Naive thymus-derived CD8-positive, alpha-beta T cell (primary cell): ENCODE measurements around the gene ITGB8. TPM values are rescaled to one million over a fixed set of nuclear protein-coding genes. Genes with fewer than 3 reads are reported as not detected.

Experiments used
- ATAC-seq, 2 donors: fragments of 150-1000 bp; cut with Tn5 transposase in 1 of 2; sonication (Bioruptor Pico), chemical (Tn5 transposase) in 1 of 2; 1 replicate in 1 of 2; 2 replicates in 1 of 2; pipeline ENCODE4 v1.10.0; 2021; ENCODE audit warnings: mild to moderate bottlenecking in 2 of 2, moderate library complexity in 2 of 2
- POLR2A ChIA-PET: fragments of 350-600 bp; sonication (Branson Sonifier 250); formaldehyde crosslinking; loops from one replicate; lab custom pipeline; 2021; ENCODE audit warnings: antibody characterized with exemption; lab: Charles Lee
- DNase-seq, 10 donors: peaks; one replicate each; pipeline versions ENCODE4 v3.0.0 to v3.0.0-alpha.2; 2020 to 2022
- H3K27ac Mint-ChIP-seq, 10 donors: one replicate each; pipeline ENCODE4 v1.8.0; 2020 to 2022; ENCODE audit warnings: mild to moderate bottlenecking in 10 of 10, mixed read lengths in 10 of 10, moderate library complexity in 4 of 10, inconsistent platforms in 1 of 10
- H3K27me3 Mint-ChIP-seq, 5 donors: one replicate each; pipeline ENCODE4 v1.8.0; 2021 to 2022; ENCODE audit warnings: mixed read lengths in 5 of 5
- H3K36me3 Mint-ChIP-seq, 3 donors: one replicate each; pipeline ENCODE4 v1.8.0; 2020 to 2022; ENCODE audit warnings: mixed read lengths in 3 of 3, mild to moderate bottlenecking in 2 of 3, inconsistent platforms in 1 of 3
- H3K4me1 Mint-ChIP-seq, 4 donors: one replicate each; pipeline ENCODE4 v1.8.0; 2021 to 2022; ENCODE audit warnings: mixed read lengths in 4 of 4
- H3K4me3 Mint-ChIP-seq, 10 donors: one replicate each; pipeline ENCODE4 v1.8.0; 2020 to 2022; ENCODE audit warnings: mild to moderate bottlenecking in 10 of 10, mixed read lengths in 10 of 10, moderate library complexity in 6 of 10, inconsistent platforms in 1 of 10
- H3K9me3 Mint-ChIP-seq, 9 donors: one replicate each; pipeline ENCODE4 v1.8.0; 2020 to 2022; ENCODE audit warnings: mixed read lengths in 9 of 9, mild to moderate bottlenecking in 3 of 9, inconsistent platforms in 1 of 9, moderate library complexity in 1 of 9
- polyA plus RNA-seq, 3 donors: library from polyadenylated mRNA; unstranded; fragments of 300-500 nt; fragmentation: Illumina TruSeq; gene quantifications; one replicate each; pipeline ENCODE4 v1.2.3, GENCODE V29; 2021
- total RNA-seq, 8 experiments: library from RNA in 2 of 8; stranded (reverse) in 2 of 8; gene quantifications; one replicate each; pipeline ENCODE4 v1.2.3 and lab custom pipeline; 2021 to 2026

The ITGB8 gene
- total and polyA plus RNA-seq, 5 experiments from 2014 or later, result not detected

GRCh38 chr7:20350518-20350951 is 19.8 kb downstream of the ITGB8 start:
- no peak overlapping the region for H3K4me3 Mint-ChIP-seq
- no peaks in the 10 kb centered on the region for H3K36me3 Mint-ChIP-seq
- DNase-seq, result no peak
- no peak overlapping the region for H3K27ac Mint-ChIP-seq
- H3K27me3 Mint-ChIP-seq, result peaks cover 0 to 6% (median 0%) of the 10 kb centered on the region in 5 donors
- no peak for ATAC-seq
- POLR2A ChIA-PET, result no interaction called here
- peaks cover 0 to 9% (median 0%) of the 10 kb centered on the region in 9 donors for H3K9me3 Mint-ChIP-seq
- H3K4me1 Mint-ChIP-seq, result no peaks in the 10 kb centered on the region

- no peak overlapping the region for H3K27ac Mint-ChIP-seq
- POLR2A ChIA-PET, result no interaction called here
- DNase-seq, result no peak
- ATAC-seq, result no peak
- peaks cover 0 to 6% (median 0%) of the 10 kb centered on the region in 5 donors for H3K27me3 Mint-ChIP-seq
- H3K4me3 Mint-ChIP-seq, result no peak overlapping the region
- H3K36me3 Mint-ChIP-seq, result no peaks in the 10 kb centered on the region
- peaks cover 0 to 9% (median 0%) of the 10 kb centered on the region in 9 donors for H3K9me3 Mint-ChIP-seq
- no peaks in the 10 kb centered on the region for H3K4me1 Mint-ChIP-seq
Observed at GRCh38 chr7:20350996-20351692, 20.4 kb downstream of the ITGB8 start.

- ATAC-seq (no peak), DNase-seq (no peak)
- POLR2A ChIA-PET, result no interaction called here
- no peaks in the 10 kb centered on the region for H3K36me3 Mint-ChIP-seq
- H3K4me1 Mint-ChIP-seq, result no peaks in the 10 kb centered on the region
- H3K27ac Mint-ChIP-seq, result no peak overlapping the region
- H3K9me3 Mint-ChIP-seq, result peaks cover 0 to 8% (median 0%) of the 10 kb centered on the region in 9 donors
- peaks cover 0 to 6% (median 0%) of the 10 kb centered on the region in 5 donors for H3K27me3 Mint-ChIP-seq
- H3K4me3 Mint-ChIP-seq, result no peak overlapping the region
Observed at GRCh38 chr7:20351901-20352300, 21.2 kb downstream of the ITGB8 start.

- peaks cover 0 to 4% (median 0%) of the 10 kb centered on the region in 9 donors for H3K9me3 Mint-ChIP-seq
- no peak overlapping the region for H3K27ac Mint-ChIP-seq
- ATAC-seq (no peak), DNase-seq (no peak)
- H3K36me3 Mint-ChIP-seq, result no peaks in the 10 kb centered on the region
- POLR2A ChIA-PET, result no interaction called here
- H3K4me1 Mint-ChIP-seq, result no peaks in the 10 kb centered on the region
- H3K27me3 Mint-ChIP-seq, result peaks cover 0 to 3% (median 0%) of the 10 kb centered on the region in 5 donors
- no peak overlapping the region for H3K4me3 Mint-ChIP-seq
Observed at GRCh38 chr7:20352573-20353306, 22.0 kb downstream of the ITGB8 start.

GRCh38 chr7:20354610-20355528 is 24.2 kb downstream of the ITGB8 start:
- ATAC-seq (no peak), DNase-seq (no peak)
- Mint-ChIP-seq H3K4me3 (no peak overlapping the region), H3K36me3 (no peaks in the 10 kb centered on the region), H3K9me3 (peaks cover 0 to 4% (median 0%) of the 10 kb centered on the region in 9 donors), H3K27me3 (peaks cover 0 to 4% (median 0%) of the 10 kb centered on the region in 5 donors), H3K27ac (no peak overlapping the region), H3K4me1 (no peaks in the 10 kb centered on the region)
- POLR2A ChIA-PET, result no interaction called here

GRCh38 chr7:20358106-20358505 is 27.4 kb downstream of the ITGB8 start:
- H3K36me3 Mint-ChIP-seq, result no peaks in the 10 kb centered on the region
- H3K4me1 Mint-ChIP-seq, result no peaks in the 10 kb centered on the region
- H3K27ac Mint-ChIP-seq, result no peak overlapping the region
- H3K27me3 Mint-ChIP-seq, result peaks cover 0 to 3% (median 3%) of the 10 kb centered on the region in 5 donors
- no peak overlapping the region for H3K4me3 Mint-ChIP-seq
- H3K9me3 Mint-ChIP-seq, result no peaks in the 10 kb centered on the region
- DNase-seq, result no peak
- ATAC-seq, result no peak
- POLR2A ChIA-PET, result no interaction called here

- H3K4me3 Mint-ChIP-seq, result no peak overlapping the region
- H3K27ac Mint-ChIP-seq, result no peak overlapping the region
- H3K4me1 Mint-ChIP-seq, result no peaks in the 10 kb centered on the region
- H3K9me3 Mint-ChIP-seq, result no peaks in the 10 kb centered on the region
- no peaks in the 10 kb centered on the region for H3K36me3 Mint-ChIP-seq
- POLR2A ChIA-PET, result no interaction called here
- DNase-seq, result no peak
- peaks cover 0 to 3% (median 3%) of the 10 kb centered on the region in 5 donors for H3K27me3 Mint-ChIP-seq
- ATAC-seq, result no peak
Observed at GRCh38 chr7:20358762-20359282, 28.1 kb downstream of the ITGB8 start.

GRCh38 chr7:20359341-20359963 is 28.8 kb downstream of the ITGB8 start:
- H3K36me3 Mint-ChIP-seq, result no peaks in the 10 kb centered on the region
- POLR2A ChIA-PET, result no interaction called here
- H3K4me1 Mint-ChIP-seq, result no peaks in the 10 kb centered on the region
- H3K9me3 Mint-ChIP-seq, result no peaks in the 10 kb centered on the region
- H3K4me3 Mint-ChIP-seq, result no peak overlapping the region
- ATAC-seq (no peak), DNase-seq (no peak)
- peaks cover 0 to 3% (median 3%) of the 10 kb centered on the region in 5 donors for H3K27me3 Mint-ChIP-seq
- no peak overlapping the region for H3K27ac Mint-ChIP-seq

GRCh38 chr7:20362574-20363253 is 32.0 kb downstream of the ITGB8 start:
- H3K36me3 Mint-ChIP-seq, result no peaks in the 10 kb centered on the region
- POLR2A ChIA-PET, result no interaction called here
- no peak overlapping the region for H3K4me3 Mint-ChIP-seq
- no peaks in the 10 kb centered on the region for H3K4me1 Mint-ChIP-seq
- ATAC-seq (no peak), DNase-seq (no peak)
- no peaks in the 10 kb centered on the region for H3K9me3 Mint-ChIP-seq
- peaks cover 0 to 8% (median 3%) of the 10 kb centered on the region in 5 donors for H3K27me3 Mint-ChIP-seq
- no peak overlapping the region for H3K27ac Mint-ChIP-seq

- ATAC-seq (no peak), DNase-seq (no peak)
- Mint-ChIP-seq H3K4me3 (no peak overlapping the region), H3K27ac (no peak overlapping the region), H3K36me3 (no peaks in the 10 kb centered on the region), H3K9me3 (no peaks in the 10 kb centered on the region), H3K4me1 (no peaks in the 10 kb centered on the region), H3K27me3 (peaks cover 0 to 14% (median 2%) of the 10 kb centered on the region in 5 donors)
- POLR2A ChIA-PET, result no interaction called here
Observed at GRCh38 chr7:20364571-20365196, 34.0 kb downstream of the ITGB8 start.

- Mint-ChIP-seq H3K4me1 (no peaks in the 10 kb centered on the region), H3K4me3 (no peak overlapping the region), H3K27me3 (peaks cover 0 to 14% (median 2%) of the 10 kb centered on the region in 5 donors), H3K27ac (no peak overlapping the region), H3K9me3 (no peaks in the 10 kb centered on the region), H3K36me3 (no peaks in the 10 kb centered on the region)
- no peak for DNase-seq
- ATAC-seq, result no peak
- POLR2A ChIA-PET, result no interaction called here
Observed at GRCh38 chr7:20365486-20365885, 34.8 kb downstream of the ITGB8 start.
